GM21737 (cell line): Measurements from ENCODE around the gene DBNL.

Source experiments
- ATAC-seq: cut with Tn5 transposase; IDR thresholded peaks from one replicate; pipeline ENCODE4 v1.9.1; 2021; ENCODE audit warnings: mild to moderate bottlenecking, moderate library complexity; ENCODE audit not compliant: unreplicated experiment

DBNL gene

GRCh38 chr7:44075296-44076075 is 31.0 kb downstream of the DBNL start:
- ATAC-seq, result no peak

GRCh38 chr7:44076101-44076895 is 31.8 kb downstream of the DBNL start:
- ATAC-seq, result no peak

- no peak for ATAC-seq
Observed at GRCh38 chr7:44077061-44077460, 32.6 kb downstream of the DBNL start.

GRCh38 chr7:44077681-44078091 is 33.2 kb downstream of the DBNL start:
- no peak for ATAC-seq

GRCh38 chr7:44078521-44078920 is 34.0 kb downstream of the DBNL start:
- ATAC-seq, result no peak

GRCh38 chr7:44079331-44080021 is 35.0 kb downstream of the DBNL start:
- ATAC-seq, result no peak

GRCh38 chr7:44080118-44080517 is 35.6 kb downstream of the DBNL start:
- ATAC-seq, result no peak

- no peak for ATAC-seq
Observed at GRCh38 chr7:44080686-44081265, 36.3 kb downstream of the DBNL start.

GRCh38 chr7:44081266-44081748 is 36.8 kb downstream of the DBNL start:
- no peak for ATAC-seq

- ATAC-seq, result peak; percentile 90
Observed at GRCh38 chr7:44082541-44083207, 38.2 kb downstream of the DBNL start.

GRCh38 chr7:44083796-44084195 is 39.3 kb downstream of the DBNL start:
- ATAC-seq, result no peak

- no peak for ATAC-seq
Observed at GRCh38 chr7:44084701-44085100, 40.2 kb downstream of the DBNL start.

- no peak for ATAC-seq
Observed at GRCh38 chr7:44085546-44085945, 41.0 kb downstream of the DBNL start.

GRCh38 chr7:44086627-44087026 is 42.1 kb downstream of the DBNL start:
- ATAC-seq, result no peak

GRCh38 chr7:44087911-44088838 is 43.7 kb downstream of the DBNL start:
- no peak for ATAC-seq

- ATAC-seq, result no peak
Observed at GRCh38 chr7:44093102-44093641, 48.7 kb downstream of the DBNL start.

- no peak for ATAC-seq
Observed at GRCh38 chr7:44094365-44094764, 49.9 kb downstream of the DBNL start.

GRCh38 chr7:44094883-44095592 is 50.5 kb downstream of the DBNL start:
- no peak for ATAC-seq

- no peak for ATAC-seq
Observed at GRCh38 chr7:44095781-44096180, 51.3 kb downstream of the DBNL start.
